SH-SY5Y (cell line): ENCODE results near the gene THSD1.

Experiments
- GATA2 ChIP-seq: IDR thresholded peaks from 2 replicates; pipeline ENCODE4 v1.6.1; 2011; ENCODE audit warnings: mild to moderate bottlenecking, low read depth, low read length
- GATA3 ChIP-seq: IDR thresholded peaks from 2 replicates; pipeline ENCODE4 v1.6.1; 2011; ENCODE audit warnings: low read depth, mild to moderate bottlenecking, low read length, moderate library complexity

DNA sequence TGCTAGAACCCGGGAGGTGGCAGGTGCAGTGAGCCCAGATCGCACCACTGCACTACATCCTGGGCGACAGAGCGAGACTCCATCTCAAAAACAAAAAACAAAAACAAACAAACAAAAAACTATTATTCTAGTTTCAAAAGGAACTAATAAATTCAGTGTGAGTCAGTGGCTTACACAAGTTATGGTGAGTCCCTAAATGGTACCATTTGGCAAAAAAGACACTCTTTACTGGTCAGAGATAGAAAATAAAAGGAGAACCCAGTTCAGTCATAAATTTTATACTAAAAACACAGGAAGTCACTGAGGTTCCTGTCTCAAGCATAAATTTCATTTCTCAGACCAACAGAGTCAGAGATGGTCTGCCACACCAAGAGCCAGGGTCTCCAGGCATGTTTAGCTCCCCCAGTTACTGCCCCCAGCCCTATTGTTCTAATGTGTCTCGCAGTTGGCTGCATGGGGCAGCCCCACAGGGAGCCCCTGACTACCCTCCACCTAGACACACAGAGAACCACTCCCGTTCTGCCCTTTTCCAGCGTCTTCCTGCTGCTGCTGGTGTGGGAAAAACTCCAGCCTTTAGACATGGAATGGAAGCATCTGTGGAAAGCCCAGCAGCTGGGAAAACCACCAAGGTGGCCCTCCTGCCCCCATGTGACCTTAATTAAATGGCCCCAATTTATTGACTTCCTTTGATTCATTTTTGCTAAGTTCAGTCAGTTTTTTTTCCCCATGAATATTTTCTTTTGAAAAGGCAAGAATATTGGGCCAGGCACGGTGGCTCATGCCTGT is 12.2 kb downstream of the THSD1 start:
- TF ChIP-seq GATA3 (no peak), GATA2 (no peak)
